ENCODE measurements around the gene NFIX.

Gene NFIX

DNA sequence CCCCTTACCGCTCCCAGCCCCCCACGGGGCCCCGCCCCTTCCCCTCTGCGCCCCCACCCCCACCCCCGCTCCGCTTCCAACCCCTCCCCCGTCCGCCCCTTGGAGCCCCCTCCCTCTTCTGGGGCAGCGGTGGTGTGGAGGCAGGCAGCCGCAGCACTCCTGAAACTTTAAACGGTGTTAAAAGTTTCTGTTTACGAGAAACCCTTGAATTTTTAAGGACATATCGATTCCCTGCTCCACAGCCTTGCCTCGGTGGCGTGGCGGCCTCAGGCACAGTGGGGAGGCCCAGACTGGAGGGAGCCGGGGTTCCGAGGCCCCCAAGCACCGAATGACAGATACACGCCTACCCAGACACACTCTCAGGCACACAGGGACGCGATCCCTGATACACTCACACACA lies 4.8 kb upstream of the NFIX start:
- no peak for DNase-seq (ENCODE audit: low spot score)

DNA sequence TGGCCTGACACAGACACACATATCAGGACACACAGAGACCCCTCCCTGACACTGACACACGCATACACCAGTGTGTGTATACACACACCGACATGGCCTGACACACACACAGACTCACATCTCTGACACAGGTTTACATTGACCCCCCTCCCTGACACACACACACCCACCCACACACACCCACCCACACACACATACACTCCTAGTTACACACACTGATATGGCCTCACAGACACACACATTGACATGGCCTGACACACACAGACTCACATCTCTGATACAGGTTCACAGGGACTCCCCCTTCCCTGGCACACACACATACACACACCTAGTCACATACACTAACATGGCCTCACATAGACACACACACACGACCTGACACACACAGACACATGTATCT lies 4.4 kb upstream of the NFIX start:
- no peak for DNase-seq (ENCODE audit: low spot score)

DNA sequence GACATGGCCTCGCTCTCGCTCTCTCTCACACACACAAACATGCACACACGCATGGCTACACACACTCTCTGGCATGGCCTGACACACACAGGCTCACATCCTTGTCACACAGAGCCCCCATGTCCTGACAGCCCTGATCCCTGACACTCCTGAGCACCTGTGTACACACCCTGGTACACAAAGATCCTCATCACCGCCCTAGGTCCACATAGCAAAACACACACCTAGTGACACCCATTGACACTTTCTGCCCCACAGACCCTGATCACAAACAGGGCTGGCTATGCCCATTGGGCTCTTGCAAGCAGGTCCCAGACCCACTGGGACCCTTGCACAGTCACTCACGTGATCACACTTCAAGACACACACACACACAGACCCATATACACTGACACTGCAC lies 4.0 kb upstream of the NFIX start:
- no peak for DNase-seq (ENCODE audit: low spot score)

DNA sequence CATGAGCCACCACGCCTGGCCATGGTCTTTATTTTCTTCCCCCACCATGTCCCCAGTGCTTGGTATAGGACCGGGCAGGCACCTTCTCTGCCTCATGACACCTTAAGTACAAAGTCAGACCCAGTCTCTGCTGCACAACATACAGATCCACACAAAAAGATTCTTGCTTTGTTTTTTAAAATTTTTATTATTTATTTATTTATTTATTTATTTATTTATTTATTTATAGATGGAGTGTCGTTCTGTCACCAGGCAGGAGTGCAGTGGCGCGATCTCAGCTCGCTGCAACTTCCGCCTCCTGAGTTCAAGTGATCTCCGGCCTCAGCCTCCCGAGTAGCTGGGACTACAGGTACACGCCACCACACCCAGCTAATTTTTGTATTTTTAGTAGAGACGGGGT lies 2.5 kb upstream of the NFIX start:
- no peak for DNase-seq (ENCODE audit: low spot score)

DNA sequence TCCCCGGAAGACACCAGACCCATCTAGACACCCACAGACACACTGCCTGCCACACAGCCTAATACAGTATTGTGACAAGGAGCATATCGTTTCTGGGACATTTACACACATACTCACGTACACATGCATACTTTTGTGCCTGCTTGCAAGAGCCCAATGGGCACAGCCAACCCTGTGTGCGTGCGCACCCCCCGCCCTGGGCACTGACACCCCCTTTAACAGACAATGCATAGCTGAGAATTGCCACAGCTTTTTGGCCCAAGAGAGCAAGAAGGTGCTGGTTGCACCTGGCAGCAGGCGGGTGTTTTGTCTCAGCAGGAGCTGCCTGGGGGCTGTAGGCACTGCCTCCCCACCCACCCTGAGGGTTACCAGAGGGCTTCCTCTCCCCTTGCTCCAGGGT lies 1.7 kb upstream of the NFIX start:
- no peak for DNase-seq (ENCODE audit: low spot score)

DNA sequence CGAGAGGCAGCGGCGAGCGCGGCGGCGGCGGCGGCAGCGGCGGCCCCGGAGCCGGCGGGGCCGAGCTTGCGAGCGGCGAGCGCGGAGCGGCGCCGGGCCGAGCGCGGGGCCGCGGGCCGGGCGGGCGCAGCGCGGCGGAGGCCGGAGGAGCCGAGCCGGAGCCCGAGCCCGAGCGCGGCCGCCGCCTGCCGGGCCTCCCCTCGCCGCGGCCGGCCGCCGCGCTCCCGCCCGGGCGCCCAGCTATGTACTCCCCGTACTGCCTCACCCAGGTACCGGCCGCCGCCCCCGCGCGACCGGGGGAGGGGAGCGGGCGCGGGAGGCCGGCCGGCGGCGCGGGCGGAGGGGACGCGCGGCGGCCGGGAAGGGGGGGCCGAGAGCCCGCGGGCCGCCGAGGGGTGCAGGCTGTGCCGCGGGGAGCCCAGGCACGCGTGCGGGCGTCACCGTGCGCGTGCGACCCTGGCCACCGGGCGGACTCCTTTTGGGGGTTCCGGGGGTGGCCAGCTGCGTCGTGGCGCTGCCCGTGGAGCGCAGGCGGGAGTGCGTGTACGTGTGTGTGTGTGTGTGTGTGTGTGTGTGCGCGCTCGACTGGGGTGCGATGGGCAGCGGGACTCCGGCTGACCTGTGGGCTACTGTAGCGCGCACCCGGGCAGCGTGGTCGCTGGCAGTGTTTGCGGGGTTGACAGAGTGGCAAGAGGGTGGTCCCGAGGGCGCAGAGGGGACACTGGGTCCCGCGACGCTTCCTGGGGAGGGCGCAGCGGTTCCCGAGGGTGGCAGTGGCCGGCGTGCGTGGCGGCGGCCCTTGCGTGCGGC lies 526 bp downstream of the NFIX start:
- no peak for DNase-seq (ENCODE audit: low spot score)

DNA sequence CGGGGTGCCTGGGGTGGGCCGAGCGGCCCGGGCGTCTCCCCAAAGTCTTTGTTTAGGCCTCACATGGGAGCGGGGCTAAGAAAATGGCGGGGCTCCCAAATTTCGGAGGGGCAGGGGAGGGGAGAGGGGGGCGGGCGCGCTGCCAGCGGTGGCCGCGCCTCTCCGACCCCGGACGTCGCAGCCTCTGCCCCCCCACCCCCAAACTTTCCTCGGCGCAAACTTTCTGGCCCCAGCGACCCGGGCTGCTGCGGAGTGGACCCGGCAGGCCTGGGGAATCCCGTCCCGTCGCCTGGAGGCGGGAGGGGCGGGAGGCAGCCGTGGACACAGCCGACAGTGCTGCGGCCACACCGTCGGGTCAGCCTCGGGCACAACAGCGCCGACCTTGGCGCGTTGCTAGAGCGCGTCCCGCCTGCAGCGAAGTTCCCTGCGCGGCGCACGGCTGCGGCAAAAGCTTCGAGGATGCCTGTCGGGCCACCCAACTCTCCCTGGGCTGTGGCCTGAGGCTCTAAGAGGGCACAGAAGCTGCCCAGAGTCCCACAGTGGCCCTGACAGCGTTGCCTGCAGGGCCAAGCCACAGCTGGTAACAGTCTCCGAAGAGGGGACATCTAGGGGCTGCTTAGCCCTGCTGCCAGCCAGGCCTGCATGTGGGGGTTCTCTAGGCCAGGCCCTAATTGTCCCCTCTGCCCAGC lies 1.3 kb downstream of the NFIX start:
- no peak for DNase-seq (ENCODE audit: low spot score)

DNA sequence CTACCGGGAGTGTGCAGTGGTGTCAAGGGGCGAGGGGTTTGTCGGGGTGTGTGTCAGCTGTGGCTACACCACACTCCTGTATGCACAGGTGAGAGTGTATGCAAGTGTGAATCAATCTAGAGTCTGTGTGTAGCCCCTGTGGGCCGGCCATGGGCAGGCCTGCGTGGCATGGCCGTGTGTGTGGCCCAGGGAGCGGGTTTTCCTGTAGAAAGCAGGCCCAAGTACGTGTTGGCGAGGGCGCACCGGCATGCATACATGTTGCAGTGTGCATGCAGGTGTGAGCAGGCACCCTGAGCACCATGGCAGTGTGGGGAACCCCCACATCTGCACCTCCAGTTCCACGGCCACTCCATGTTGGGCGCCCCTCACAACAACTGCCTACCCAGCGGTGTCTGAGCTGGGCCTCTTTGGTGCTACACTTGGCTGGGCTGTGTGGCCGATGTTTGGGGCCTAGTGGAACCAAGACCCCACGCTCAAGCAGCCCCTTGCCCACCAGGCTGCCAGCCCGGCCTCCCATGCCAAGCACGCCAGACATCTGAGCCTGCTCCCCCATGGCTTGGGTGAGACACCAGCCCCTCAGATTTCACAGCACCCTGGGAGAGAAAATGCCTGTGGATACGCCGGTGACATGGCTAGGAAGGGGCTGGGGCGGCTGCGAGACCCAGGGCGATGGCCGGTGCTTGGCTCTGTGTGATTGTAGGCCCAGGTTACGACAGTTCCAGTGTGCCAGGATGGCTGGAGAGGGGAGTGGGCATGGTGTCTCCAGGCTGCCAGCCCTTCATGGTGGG lies 2.1 kb downstream of the NFIX start:
- no peak for DNase-seq (ENCODE audit: low spot score)

DNA sequence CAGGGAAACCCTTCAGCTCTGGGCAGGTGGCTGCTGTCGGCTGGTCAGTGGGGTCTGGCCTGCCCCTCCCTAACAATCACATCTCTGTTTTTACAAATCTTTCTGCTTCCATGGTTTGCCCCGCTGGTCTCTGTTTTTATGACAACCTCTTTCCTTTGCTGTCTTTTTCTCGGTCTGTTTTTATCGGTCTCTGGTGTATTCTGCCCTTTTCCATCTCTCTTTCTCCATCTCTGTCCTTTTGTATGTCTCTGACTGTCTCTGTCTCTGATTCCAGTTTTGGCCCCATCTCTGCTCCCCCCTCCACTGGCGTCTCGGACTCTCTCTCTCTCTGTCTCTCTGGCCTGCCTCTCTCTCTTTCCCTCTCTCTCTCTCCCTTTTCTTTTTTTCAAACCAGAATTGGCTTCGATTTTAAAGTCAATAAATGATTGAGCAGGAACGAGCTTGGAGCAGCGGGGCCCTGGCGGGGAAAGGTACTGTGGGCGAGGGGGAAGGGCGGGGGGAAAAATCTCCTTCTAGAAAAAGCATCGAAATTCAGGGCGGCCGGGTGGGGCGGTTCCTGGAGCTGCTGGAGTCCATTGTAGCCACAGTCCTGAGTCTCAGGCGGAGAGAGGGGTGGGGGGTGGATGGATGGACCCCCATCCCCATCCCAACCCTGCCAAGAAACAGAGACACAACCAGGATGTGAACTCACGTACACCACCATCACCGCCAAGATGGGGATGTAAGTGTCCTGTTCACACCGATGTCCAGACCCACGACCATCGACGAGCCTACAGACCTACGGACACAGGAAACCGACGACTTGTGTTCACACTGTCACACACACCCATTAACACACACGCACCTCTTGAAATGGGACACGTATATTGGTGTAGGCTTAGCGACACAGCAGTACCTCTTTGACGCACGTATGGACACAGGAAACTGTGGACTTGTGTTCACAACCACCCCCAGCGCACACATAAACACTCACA lies 3.0 kb downstream of the NFIX start:
- DNase-seq (ENCODE audit: low spot score): no peak

DNA sequence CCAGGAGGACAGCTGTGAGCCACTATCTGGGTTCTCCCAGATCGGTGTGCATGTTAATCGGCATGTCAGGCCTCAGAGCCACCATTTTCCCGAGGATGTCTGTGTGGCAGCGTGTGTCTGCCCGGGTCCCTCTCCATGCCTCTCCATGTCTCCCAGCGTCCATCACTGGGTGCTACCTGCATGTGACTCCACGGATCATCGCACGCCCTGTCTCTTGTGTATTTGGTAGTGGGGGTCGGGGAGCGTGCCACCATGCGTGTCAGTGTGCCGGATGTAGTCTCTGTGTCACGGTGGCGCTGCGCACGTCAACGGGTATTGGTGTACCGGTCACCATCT lies 5.9 kb downstream of the NFIX start:
- DNase-seq (ENCODE audit: low spot score): no peak

DNA sequence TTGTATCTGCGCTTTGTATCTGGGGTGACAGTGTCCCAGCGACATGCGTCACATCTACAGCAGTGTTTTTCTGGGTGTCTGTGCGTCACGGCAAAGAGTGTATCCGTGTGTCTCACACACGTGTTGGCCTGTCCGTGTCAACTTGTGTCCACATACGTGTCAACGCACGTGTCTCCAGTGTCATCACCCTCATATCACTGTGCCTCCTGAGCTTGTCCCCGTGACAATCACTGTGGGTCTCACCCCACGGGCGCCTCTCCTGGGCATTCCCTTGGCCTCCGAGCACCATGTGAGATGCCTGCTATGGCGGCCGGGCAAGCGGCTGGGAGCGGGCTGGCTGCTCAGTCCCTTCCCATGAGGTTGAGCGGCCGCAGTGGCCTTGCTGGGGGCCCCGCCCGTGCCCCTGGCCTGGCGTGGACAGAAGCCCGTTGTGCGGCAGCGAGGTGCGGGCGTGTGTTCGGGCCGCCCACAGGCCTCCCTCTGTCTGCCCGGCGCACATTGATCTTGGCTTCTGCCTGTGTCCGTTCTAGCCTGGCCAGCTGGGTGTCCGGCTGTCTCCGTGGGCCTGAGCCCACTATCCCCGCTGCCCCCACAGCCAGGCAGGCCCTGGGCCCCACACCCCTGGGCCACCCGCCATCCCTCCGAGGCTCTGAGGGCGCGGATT lies 6.4 kb downstream of the NFIX start:
- DNase-seq (ENCODE audit: low spot score): no peak

DNA sequence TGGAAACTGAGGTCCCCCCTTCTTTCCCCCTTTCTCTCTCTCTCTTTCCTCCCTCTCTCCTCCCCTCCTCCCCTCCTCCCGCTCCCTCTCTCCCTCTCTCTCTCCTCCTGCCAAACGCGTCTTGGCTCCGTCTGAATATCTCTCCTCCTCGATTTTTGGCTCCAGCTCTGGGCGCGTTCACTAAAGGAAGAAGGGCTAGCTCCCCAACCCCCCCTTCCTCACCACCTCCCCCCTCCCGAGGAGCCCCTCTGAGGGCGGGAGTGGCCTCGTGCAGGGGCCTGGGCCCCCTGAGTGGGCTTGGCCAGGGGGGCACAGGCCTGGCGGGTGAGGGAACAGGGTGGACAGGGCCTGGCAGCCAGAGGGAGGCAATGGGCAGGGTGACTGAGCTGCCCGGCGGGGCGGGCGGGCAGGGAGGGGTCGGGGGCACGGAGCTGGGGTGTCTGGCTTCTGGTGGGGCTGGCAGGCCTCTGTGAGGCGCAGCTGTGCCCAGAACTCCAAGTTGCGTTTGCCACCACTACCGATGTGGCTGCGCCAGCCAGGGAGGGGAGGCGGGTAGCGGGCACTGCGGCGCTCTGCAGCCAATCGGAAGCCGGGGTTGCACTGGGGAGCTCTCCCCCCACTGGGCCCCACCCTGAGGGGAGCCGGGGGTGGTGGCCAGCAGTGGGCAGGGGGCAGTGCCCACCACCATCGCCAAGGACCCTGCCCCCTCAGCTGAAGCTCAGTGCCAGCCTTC lies 7.1 kb downstream of the NFIX start:
- no peak for DNase-seq (ENCODE audit: low spot score)

DNA sequence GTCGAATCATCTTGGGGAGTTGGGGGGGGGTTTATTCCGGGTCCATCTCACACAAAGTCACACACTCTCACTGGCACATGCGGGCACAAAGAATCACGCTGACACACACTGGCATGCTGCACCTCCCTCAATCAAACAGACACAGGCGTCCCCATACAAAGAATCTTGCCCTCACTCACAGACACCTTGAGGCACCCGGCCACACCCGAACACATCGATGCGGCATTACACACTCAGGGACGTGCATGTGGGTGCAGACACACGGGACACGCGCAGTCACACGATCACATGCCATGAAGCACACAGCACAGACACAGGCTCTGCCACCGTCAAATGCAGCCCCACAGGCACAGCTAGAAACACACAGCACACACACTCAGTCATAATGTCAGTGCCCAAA lies 7.8 kb downstream of the NFIX start:
- no peak for DNase-seq (ENCODE audit: low spot score)

DNA sequence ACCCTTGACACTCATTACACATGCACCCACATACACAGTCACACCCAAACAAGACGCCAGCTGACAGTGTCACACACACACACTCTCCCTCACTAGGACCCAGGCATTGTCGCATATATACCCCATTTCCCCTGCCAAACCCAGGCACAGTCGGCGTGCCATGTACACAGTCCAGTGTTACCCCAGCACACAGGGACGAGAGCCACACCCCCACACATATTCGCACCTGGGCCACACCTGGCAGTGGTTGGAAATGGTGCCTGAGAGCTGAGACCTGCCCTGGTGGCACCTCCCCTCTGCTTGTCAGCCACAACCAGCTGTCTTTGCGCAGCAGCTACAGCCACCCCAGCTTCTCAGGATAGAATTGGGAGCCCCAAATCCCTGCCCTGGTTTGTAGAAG lies 9.0 kb downstream of the NFIX start:
- no peak for DNase-seq (ENCODE audit: low spot score)

DNA sequence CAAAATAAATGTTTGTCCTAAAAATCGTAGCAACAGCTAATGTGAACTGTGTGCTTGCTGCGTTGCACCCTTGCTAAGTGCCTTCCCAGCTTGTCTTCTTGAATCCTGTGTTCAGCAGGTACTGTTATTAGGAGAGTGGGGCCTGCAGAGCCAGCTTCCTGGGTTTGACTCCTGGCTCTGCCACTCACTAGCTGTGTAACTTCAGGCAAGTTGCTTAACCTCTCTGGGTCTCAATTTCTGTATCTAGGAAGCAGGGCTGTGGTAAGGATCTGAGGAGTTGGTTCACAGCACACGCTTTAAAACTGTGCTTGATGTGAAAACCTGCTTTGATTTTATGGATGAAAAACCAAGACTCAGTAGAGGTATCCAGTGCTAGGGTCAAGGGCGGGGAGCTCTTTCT lies 10.0 kb downstream of the NFIX start:
- DNase-seq (ENCODE audit: low spot score): no peak

DNA sequence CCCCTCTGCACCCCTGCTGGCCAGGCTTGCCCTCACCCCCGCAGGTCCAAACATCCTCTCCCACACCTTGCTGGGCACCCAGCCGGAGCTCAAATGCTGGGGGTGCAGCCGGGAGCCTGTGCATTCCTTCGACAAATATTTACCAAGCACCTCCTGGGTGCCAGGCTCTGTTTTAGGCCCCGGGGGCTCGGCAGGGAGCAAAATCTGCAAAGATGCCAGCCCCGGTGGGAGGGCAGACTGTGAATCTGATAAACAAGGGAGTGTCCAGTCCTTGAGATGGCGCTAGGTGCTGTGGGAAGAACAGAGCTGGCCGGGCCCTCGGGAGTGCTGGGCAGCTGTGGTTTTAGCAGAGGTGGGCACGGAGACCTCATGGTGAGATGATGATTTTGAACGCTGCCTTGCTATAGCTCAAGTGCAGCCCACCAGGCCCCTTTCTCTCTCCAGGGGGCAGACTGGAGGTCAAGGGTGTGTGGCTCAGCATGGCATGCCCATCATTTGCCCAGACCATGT lies 10.6 kb downstream of the NFIX start:
- DNase-seq (ENCODE audit: low spot score): no peak

DNA sequence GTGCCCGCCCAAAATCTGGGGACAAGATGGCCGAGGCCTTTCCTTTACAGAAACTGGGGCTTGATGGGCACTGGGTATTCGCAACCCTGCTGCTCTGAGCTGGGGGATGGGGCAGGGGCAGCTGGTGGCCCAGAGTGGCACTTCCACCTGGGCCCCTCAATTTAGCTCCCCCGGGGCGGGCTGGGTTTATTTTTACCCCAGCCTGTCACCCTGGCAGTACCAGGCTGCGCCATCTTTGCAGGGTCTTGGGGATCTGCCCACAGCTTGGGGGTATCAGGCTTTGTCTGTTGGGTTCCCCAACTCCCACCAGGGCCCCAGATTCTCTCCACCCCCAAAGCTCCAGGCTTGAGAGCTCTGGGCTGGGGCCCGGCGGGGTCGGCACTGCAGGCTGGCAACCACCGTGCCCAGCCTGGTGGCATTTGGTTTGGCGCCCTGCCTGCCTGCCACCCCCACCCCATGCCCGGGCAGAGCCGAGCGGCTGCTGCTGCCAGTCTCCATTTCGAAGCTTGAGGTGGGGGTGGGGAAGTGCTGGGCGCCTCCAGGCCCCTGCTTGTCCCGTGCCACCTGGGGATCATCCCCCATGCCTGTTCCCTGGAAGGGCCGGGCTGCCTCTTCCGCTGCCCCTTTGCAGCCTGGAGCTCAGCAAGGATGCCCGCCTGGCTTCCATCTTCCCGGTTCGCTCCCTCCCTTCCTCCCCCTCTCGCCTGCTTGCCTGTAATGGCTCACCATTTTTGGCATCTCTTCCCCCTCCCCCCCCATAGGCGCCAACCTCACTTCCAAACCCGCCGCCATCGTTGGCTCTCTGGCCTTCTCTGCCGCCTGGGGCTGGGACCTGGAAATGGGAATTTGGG lies 11.4 kb downstream of the NFIX start:
- no peak for DNase-seq (ENCODE audit: low spot score)

DNA sequence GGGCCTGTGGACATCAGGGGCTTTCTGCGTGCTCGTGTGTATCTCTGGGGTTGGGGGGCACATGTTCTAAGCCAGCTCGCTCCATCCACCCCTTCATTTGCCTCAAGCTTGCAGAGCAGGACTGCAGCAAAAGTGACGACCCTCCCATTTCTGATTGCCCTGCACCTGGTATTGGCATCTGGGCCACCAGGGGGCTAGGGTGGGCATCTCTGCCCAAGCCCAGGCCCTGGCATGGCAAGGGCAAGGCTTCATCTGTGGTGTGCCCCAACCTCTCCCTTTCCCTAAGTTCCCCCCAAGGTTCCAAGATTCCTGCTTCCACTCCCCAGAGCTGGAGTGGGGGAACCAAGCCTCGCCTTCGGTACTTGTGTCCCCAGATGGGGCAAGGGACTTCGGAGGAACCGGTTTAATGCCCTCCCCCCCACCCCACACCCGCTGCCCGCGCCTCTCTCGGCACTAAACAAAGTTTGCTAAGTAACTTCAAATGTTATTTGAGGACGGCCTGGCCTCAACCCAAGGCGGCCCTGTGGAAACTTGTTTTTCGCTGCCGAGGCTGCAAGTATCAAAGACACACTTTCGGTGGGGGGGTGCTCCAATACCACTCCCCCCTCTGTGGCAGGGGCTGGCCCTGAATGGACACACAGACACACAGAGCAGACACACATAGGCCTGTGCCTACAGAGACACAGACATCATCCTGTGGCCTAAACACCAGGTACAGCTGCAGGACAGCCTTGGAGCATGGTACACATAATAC lies 12.2 kb downstream of the NFIX start:
- DNase-seq (ENCODE audit: low spot score): no peak
